Measurements from ENCODE around the gene NUDT19. TPM values are rescaled to one million over a fixed set of nuclear protein-coding genes. Genes with fewer than 3 reads are reported as not detected.

Gene NUDT19
- total RNA-seq, 4 donors from 2014 or later, result 28.8 to 34.8 (median 29.2) TPM

DNA sequence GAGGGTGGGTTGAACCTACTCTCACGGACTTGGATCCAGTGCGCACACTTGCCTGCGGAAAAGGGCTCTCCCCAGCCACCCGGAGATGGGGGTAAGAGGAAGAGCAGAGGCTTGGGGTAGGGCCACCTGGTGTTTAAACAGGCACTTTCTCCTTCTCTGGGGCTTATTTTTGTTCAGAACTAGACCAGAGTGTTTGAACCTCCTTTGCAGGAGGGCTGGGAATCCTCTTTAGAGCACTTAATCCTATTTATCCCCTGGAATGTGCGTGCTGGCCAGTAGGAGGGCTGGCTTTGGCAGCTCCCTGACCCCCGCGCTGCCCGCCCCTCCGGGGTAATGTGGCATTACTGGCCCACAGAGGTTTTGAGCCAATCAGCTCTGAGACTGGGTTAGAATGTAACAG lies 14.0 kb upstream of the NUDT19 start:
- Histone ChIP-seq H3K4me1 (peaks cover 21 to 38% of the 10 kb centered on the region in 2 donors), H3K27ac (peak overlapping the region; percentile 88 to 97 (median 94)), H3K9me3 (no peaks in the 10 kb centered on the region), H3K4me3 (peak overlapping the region in 3 of 4 donors; percentile 69 to 81 (median 76)), H3K36me3 (no peaks in the 10 kb centered on the region), H3K27me3 (peaks cover 0 to 2% (median 0%) of the 10 kb centered on the region in 3 donors)
- ATAC-seq, result no peak
- in situ Hi-C loops (cut with MboI; ENCODE audit: low sequenced_read_pairs in 4 of 4) (loop anchor here in 1 of 4 donors (25.0 kb wide), 1 partner anchor 315 kb away; no protein-coding TSS in a partner anchor), intact Hi-C loops (cut with DNase I; ENCODE audit: low total_unique reads) (loop anchor here (5.0 kb wide), 1 partner anchor 625 kb away; the partner anchor contains the start of gene CEBPA)
- peak in 1 of 2 donors; percentile 39 for DNase-seq
- TF ChIP-seq, protein P1, sequence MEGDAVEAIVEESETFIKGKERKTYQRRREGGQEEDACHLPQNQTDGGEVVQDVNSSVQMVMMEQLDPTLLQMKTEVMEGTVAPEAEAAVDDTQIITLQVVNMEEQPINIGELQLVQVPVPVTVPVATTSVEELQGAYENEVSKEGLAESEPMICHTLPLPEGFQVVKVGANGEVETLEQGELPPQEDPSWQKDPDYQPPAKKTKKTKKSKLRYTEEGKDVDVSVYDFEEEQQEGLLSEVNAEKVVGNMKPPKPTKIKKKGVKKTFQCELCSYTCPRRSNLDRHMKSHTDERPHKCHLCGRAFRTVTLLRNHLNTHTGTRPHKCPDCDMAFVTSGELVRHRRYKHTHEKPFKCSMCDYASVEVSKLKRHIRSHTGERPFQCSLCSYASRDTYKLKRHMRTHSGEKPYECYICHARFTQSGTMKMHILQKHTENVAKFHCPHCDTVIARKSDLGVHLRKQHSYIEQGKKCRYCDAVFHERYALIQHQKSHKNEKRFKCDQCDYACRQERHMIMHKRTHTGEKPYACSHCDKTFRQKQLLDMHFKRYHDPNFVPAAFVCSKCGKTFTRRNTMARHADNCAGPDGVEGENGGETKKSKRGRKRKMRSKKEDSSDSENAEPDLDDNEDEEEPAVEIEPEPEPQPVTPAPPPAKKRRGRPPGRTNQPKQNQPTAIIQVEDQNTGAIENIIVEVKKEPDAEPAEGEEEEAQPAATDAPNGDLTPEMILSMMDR (IDR thresholded peaks at IDR 0.05 in 4 of 5, conservative IDR thresholded peaks at IDR 0.05 in 1 of 5), result peak in 2 of 5 experiments; percentile 22 to 36
- TF ChIP-seq POLR2A (IDR thresholded peaks at IDR 0.05), result no peak

DNA sequence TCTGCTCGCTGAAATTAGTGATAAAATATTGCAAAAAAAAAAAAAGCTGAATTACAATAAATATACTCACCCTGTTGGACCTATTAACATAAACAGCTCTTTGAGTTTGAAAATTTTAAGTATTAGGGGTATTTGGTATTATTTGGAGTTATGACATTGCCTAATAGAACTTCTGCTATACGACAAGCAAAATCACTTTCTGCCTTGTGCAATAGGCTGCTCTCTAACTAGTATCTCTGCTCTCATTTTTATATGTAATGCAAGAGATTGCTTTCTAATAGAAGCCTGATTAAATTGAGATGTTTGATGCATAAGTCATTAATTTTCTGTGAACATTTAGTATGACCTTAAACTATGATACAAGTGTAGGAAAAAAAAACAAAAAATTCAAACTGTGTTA lies 10.6 kb upstream of the NUDT19 start:
- Histone ChIP-seq H3K27me3 (peaks cover 0 to 2% (median 0%) of the 10 kb centered on the region in 3 donors), H3K9me3 (no peaks in the 10 kb centered on the region), H3K36me3 (no peaks in the 10 kb centered on the region), H3K4me1 (peaks cover 5 to 16% of the 10 kb centered on the region in 2 donors), H3K4me3 (no peak overlapping the region), H3K27ac (peak overlapping the region in 2 of 4 donors; percentile 18 to 43)
- TF ChIP-seq, protein P1 (IDR thresholded peaks at IDR 0.05 in 4 of 5, conservative IDR thresholded peaks at IDR 0.05 in 1 of 5), result no peak
- TF ChIP-seq POLR2A (IDR thresholded peaks at IDR 0.05), result no peak
- ATAC-seq (no peak), DNase-seq (no peak)
- in situ Hi-C loops (cut with MboI; ENCODE audit: low sequenced_read_pairs in 4 of 4) (loop anchor here in 1 of 4 donors (25.0 kb wide), 1 partner anchor 319 kb away; no protein-coding TSS in a partner anchor), intact Hi-C loops (cut with DNase I; ENCODE audit: low total_unique reads) (no loop called here)

DNA sequence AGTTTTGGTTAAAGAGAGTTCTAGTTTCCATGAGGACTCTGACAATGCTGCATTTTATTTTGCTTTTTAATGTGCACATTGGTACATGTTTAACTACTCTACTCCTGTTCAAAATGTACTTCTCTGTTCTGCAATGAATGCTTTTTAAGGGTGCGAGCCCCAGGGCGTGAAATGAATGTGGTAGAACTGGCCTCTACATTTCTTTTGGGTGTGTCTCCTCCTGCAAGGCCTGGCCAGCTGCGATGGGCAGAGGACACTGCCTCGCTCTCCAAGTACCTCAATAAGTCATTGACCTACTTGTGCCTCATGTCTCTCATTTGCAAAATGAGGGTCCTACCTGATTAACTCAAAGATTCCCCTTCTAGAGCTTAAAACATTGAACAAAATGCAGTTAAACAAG lies 9.3 kb upstream of the NUDT19 start:
- intact Hi-C loops (cut with DNase I; ENCODE audit: low total_unique reads) (no loop called here), in situ Hi-C loops (cut with MboI; ENCODE audit: low sequenced_read_pairs in 4 of 4) (loop anchor here in 1 of 4 donors (25.0 kb wide), 1 partner anchor 320 kb away; no protein-coding TSS in a partner anchor)
- ATAC-seq, result no peak
- peak overlapping the region in 2 of 4 donors; percentile 33 to 50 for H3K27ac ChIP-seq
- H3K4me1 ChIP-seq, result peaks cover 5 to 6% of the 10 kb centered on the region in 2 donors
- H3K27me3 ChIP-seq, result no peaks in the 10 kb centered on the region
- no peaks in the 10 kb centered on the region for H3K9me3 ChIP-seq
- DNase-seq, result no peak
- TF ChIP-seq, protein P1 (IDR thresholded peaks at IDR 0.05 in 4 of 5, conservative IDR thresholded peaks at IDR 0.05 in 1 of 5), result no peak
- no peak for TF ChIP-seq POLR2A (IDR thresholded peaks at IDR 0.05)
- no peaks in the 10 kb centered on the region for H3K36me3 ChIP-seq
- no peak overlapping the region for H3K4me3 ChIP-seq

DNA sequence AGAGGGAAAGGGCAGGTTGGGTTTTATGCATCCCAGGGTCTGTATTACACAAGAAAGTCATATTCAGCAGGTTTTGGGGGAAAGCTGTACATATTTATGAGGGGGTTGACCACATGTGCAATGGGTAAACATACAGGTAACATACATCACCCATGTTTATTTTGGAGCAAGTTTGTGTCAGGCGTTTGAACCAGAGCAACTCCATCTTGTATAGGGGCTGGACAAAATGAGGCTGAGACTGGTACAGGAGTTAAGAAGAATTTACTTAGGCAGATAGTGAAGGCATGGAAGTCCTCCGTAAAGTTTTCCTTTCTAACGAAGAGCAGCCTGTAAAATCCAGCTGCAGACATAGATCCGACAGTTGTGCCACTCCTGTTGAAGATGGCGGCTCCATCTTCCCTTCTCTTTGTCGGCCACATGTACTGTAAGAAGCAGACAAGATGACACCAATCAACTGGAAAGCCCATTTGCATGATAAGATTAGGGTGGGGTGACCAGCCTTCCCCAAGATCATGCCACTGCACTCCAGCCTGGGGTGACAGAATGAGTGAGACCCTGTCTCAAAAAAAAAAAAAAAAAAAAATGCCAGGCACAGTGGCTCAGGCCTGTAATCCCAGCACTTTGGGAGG lies 4.7 kb upstream of the NUDT19 start:
- DNase-seq (no peak), ATAC-seq (no peak)
- H3K4me1 ChIP-seq, result peaks cover 11 to 16% of the 10 kb centered on the region in 2 donors
- H3K9me3 ChIP-seq, result no peaks in the 10 kb centered on the region
- TF ChIP-seq, protein P1 (IDR thresholded peaks at IDR 0.05 in 4 of 5, conservative IDR thresholded peaks at IDR 0.05 in 1 of 5), result no peak
- no peak for TF ChIP-seq POLR2A (IDR thresholded peaks at IDR 0.05)
- intact Hi-C loops (cut with DNase I; ENCODE audit: low total_unique reads) (no loop called here), in situ Hi-C loops (cut with MboI; ENCODE audit: low sequenced_read_pairs in 4 of 4) (loop anchor here in 1 of 4 donors (25.0 kb wide), 1 partner anchor 325 kb away; no protein-coding TSS in a partner anchor)
- no peak overlapping the region for H3K27ac ChIP-seq
- no peaks in the 10 kb centered on the region for H3K36me3 ChIP-seq
- no peaks in the 10 kb centered on the region for H3K27me3 ChIP-seq
- no peak overlapping the region for H3K4me3 ChIP-seq
